HG03175 (cell line): Measurements from ENCODE around the gene RYR2.
"Not testable (repeated sequence)": the region's sequence is repeated elsewhere in the genome, so short reads cannot be mapped to it uniquely, and the experiment has no call there.

Experiments used
- ATAC-seq: cut with Tn5 transposase; IDR thresholded peaks from one replicate; pipeline ENCODE4 v1.9.1; 2021; ENCODE audit warnings: mild to moderate bottlenecking, moderate library complexity; ENCODE audit not compliant: unreplicated experiment

The RYR2 gene

DNA sequence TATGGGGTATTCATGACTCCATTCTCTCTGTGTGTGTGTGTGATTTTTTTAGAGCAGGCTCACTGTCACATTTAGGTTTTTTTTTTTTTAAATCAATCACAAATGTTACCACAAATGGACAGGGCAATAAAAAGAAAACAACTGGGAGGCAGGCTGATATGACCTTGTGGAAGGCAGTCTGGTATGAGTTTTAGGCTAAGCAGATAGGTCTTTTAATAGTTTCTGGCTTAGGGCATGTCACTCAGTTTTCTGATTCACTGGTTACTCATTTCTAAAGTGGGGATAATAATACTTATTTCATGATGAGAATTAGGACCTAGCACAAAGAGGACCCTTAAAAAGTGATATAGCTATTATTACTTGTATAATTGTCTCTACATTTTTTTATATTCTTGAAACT is 278.9 kb downstream of the RYR2 start:
- ATAC-seq: no peak

DNA sequence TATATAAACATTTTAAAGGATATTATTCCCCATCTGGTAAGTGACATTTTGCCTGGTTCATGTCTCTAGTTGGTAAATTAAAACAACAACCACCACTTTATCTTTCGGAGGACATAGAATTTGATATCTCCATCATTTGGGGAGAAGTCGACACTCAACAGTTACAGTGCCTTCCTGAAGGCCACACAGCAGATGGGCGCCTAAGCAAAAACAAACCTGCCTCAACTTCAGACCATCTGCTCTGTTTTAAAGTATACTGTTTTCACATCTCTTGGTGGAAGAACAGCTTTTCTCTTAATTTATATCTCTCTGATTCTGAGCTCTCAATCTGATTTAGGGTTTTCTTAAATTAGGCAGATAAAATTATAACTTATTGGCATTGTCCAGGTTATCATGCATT is 282.2 kb downstream of the RYR2 start:
- ATAC-seq: no peak

DNA sequence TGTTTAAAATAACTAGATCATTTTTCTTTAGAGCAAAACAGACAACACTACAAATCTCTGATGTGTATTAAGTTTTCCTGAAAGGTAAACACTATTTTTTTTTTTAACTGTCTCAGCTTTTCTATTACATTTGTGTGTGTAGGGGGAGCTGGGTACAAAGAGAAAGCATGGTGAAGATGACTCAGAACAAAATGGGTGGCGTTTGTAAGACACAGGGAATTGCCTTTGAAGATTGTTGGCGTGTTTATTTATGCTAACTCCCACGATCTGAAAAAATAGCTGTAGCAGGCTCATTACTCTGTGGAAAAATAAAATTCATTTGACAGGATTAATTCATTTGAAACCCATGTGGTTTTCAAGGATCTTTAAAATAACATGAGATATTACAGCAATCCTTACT is 285.1 kb downstream of the RYR2 start:
- no peak for ATAC-seq

DNA sequence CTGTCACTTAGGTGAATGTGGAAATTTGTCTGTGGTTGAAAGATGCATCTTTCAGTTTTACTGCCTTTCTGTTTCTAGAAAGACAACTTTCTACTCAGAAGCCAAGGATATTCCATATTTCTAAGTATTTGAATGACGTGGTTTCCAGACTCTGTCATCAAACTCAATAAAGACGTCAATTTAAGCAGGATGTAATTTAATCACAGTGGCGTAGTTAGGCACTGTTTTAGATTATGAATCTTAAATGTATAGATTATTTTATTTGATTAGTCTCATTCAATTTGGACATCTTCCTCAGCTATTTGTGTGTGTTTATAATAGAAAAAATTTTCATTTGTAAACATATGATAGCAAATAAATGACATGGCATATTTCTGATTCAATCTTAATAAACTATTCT is 298.9 kb downstream of the RYR2 start:
- ATAC-seq: no peak

DNA sequence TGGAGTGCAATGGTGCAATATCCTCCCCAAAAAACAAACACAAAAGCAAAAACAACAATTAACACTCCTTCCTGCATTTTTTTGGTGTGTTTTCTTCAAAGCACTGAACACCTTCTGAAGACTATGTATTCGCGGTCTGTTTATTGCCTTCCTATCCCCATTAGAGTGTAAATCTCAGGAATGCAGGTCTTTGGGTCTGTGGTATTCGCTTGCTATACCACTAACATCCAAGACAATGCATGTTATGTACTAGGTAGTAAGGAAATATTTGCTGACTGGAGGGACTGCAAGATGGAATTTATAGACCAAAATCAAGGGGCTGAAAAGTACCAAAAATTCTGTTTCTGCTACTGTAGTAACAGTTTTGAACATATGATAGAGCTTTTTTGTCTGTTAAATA is 299.4 kb downstream of the RYR2 start:
- ATAC-seq: no peak

DNA sequence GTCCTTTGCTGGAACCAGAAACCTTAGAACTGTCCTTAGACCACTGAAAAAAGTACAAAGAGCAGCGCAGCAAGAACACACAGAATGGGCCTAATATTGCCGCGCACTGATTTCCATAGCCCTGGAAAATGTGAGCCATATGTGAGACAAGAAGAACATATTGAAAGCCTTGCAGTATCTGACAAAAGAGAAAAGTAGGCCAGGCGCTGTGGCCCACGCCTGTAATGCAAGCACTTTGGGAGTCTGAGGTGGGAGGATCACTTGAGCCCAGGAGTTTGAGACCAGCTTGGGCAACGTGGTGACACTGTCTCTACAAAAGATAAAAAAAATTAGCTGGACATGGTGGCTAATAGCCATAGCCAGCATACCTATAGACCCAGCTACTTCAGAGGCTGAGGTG is 300.7 kb downstream of the RYR2 start:
- ATAC-seq: no peak

DNA sequence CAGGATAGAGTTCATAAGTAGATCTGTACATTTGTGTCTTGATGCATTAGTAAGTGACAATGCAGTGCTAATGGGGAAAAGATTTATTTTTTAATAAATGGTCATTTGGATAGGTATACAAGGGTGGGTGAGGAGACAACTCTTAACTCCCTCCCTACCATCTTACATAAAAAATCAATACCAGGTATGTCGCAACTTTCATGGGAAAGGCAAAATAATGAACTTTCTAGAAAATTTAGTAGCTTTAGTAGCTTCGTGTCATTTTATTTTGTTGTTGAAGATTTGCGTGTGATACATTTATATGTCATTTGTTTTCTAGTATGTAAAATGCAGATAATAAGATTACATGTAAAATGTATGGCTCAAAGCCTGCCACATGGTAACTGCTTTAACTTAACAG is 310.8 kb downstream of the RYR2 start:
- ATAC-seq: no peak

DNA sequence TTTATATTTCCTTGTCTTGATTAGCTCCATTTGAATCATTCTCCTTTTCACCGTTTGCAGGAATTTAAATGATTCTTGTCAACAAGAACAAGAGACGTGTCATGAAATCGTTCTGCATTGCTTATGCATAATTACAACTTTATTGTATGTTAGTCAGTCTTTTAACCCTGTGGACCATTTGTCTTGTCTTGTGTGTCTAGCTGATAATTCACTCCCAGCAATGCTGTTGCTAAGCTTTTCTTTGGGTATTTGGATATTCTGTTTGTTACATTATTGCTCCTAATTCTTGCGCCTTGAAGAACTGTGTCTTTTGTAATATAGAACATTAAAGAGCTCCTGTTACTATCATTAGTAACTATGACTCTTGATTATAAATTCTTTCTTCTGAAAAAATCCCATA is 311.9 kb downstream of the RYR2 start:
- ATAC-seq: no peak

DNA sequence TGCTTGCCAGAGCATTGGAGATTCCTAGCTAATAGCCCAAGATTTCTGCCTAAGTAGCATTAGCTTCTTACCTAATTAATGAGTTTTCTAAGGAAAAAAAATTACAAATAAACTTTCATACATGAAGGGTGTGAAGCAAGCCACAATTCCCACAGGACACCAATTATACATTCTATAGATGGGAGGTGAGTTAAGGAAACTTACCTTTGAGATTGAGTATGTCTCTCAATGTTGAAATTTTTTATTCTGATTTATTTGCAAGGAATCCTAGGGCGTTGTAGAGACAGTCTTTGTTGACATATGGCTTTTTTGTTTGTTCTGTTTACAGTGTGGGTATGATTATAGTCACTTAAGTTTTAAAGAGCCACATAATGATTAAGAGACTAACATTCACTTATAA is 313.0 kb downstream of the RYR2 start:
- ATAC-seq: no peak

DNA sequence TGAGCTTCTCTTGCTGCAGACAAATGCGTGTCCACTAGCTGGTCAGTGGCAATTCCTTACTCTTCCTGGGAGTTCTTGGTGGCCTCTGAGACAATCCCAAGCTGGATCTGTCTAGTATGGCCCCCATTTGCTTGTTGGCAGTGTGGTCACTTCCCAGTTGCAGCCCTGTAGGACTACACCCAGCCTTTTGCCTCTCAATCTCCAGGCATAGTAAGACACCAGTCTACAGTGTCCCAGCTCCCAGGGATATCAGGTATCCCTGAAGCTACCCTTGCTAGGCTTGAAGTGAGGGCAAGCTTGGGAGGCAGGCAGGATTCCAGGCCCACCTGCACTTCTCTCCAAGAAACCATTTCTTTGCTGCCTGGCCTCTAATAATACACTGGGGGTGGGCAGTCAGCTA is 316.6 kb downstream of the RYR2 start:
- ATAC-seq: no peak

DNA sequence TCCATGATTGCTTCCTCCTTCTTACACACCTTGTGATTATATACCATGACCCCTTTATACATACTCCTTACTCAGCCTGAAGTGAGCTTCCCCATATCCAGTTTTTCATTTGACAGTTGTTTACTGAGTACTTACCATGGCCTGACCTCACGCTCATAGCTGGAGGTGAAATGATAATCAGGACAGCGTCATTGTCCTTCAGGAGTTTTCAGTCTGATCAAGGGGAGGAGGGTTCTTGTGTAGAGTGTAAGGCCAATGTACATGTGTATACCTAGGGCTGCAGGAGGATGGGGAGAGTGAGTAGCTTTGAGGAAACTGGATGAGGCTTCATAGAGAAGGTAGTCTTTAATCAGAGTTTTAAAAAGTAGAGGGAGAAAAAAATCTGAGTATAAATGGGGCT is 325.8 kb downstream of the RYR2 start:
- no peak for ATAC-seq

DNA sequence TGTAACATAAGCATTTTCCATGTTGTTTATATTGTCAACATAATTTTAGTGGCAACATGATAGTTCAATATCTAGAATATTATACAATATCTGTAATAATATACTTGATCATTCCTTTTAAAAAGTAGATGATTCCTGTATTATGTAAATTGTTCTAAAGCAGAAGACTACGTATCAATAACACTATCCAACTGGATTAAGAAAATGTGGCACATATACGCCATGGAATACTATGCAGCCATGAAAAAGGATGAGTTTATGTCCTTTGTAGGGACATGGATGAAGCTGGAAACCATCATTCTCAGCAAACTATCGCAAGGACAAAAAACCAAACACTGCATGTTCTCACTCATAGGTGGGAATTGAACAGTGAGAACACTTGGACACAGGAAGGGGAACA is 329.5 kb downstream of the RYR2 start:
- not testable (repeated sequence) for ATAC-seq

DNA sequence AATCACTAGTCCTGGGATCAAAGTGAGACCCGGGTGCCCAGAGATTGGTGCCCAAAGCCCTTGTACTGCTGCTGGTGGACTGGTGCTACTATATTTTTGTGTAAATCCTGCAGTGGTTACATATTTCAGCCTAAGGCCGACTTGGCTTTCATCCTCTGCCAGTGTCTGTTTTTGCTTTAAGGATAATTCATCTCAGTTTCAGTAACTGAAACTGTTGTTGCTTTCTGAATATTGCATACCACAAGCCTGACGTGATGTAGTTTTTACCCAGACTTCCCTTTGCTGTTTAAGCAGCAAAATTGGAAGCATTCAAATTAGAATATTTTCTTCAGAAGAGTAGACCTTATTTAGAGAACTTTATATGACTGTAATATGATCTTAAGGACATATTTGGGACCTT is 341.8 kb downstream of the RYR2 start:
- no peak for ATAC-seq

DNA sequence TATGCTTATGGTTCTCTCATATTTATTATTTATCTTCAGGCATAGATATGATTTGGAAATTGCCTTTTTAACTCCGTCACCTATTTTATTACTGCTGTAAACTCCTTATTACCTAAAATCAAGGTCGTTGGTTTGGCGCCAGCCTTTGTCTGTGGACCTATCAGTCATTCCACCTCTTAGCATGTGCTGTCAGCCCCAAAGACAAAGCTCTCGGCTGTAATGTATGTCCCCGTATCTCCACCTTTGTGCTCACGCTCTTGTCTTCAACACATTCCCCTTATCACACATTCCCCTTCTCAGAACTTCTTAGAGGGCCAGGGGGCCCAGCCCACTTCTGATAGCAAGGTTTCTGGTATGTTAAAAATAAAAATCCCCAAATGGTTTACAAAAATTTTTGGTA is 342.2 kb downstream of the RYR2 start:
- ATAC-seq: no peak

DNA sequence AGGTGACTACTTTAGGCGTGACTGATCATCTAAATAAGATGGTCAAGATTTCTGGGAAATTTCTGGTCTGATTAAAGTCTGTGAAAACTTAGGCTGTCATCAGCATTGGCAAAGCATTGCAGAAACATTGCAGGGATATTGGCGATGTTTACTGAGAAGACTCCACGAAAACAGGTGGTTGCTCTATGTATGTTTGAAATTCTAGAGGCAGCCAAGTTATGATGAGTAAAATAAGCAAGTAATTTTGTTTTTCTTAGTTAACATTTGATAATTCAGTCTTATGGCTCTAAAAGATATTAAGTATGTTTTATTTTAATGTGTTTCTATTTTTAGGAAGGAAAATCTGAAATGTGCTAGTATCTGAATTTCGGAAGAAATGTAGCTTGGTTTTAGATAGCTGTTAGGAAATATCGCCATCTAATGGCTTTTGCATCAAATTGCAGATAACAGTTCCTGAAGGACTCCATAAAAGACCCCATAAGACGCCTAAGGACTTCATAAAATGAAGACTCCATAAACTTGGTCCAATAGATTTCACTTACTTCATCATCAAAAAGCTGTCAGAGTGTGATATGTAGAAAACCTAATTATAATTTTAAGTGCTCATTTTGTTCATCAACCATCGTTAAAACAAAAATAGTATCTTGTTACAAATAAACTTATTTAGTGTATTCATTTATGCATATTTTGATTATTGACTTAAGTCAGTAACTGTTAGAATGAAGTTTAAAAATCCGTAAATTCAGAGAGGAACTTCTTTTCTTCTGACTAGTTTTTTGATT is 344.6 kb downstream of the RYR2 start:
- ATAC-seq: no peak

DNA sequence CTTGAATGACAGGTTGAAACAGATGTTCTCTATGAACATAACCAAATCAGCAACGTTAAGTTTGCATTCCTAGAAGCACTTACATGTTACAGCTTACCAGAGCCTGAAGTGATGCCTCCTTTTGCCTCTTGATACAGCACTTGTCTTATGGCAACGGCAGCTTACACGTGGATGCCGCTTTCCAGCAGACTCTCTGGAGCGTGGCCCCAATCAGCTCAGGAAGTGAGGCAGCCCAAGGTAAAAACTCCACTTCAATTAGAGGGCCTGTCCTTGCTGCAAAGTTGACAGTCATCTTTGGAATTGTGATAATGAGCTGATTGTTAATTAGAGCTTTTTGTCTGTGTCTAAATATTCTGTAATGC is 345.1 kb downstream of the RYR2 start:
- no peak for ATAC-seq

DNA sequence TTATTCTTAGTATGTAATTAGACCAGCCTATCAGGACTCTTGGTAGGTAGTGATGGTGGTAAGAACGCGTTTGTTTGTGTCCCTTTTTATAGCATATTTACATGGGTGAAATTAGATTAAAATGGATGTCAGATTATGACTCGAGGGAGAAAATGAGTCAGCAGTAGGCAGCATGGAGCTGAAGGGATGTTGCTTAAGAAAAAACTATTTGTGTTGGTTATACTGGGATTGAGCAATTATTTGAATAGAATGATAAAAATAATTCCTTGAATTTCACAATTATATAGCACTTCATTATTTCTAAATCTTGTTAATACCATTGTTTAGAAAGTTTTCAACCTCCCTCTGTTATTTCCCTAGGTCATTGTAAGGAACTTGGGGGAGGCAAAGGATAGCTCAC is 348.8 kb downstream of the RYR2 start:
- no peak for ATAC-seq

DNA sequence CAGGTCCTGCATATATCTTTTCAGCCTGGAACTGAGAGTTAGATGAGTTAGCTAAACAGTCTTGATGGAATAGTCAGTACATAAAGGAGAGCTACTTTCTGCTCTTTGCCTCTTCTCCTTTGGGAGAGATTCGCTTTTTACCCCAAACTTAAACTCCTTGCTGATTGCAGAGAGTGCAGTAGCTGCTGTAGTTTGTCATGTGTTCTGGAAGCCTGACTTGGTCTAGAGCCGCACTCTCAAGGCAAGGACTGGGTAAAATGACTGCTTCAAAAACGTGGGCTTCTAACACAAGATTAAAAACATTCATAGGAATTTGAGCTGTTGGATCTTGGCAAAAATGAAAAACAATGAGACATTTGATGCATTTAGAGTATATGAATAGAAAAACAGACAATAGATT is 351.6 kb downstream of the RYR2 start:
- ATAC-seq: no peak

DNA sequence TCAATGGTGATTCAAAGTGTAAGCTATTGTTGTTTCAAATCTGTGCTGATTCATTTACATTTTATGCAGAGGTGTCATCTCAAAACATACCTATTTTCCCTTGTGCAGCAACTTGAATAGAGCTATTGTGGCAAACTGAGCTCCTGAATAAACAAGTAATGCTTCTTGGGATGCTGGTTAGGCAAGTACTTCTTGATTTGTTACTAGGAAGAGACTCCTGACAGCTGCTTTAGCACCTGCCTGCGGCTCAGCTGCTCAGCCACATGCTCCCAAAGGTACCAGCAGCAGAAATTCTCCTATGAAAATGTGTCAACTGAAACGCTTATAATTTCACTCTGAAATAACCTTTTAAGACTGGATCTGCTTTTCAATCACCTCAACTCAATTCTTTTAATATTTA is 352.3 kb downstream of the RYR2 start:
- no peak for ATAC-seq

DNA sequence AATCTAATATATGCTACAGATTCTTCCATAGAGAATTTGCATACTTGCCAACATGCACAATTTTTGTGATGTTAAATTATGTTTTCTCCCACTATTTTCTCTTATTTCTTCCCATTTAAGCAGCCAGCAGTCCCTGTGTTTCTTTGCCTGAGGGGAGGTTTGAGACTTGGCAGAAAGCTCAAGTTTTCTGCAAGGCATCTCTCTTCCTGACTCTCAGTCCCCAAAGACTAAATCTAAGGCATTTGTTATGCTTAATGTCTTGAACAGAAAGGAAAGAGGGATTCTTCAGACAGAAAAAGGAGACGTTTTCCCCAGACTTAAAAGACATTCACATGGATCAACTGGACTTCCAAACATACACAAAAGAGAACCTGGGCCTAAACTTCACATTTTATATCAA is 354.4 kb downstream of the RYR2 start:
- no peak for ATAC-seq

DNA sequence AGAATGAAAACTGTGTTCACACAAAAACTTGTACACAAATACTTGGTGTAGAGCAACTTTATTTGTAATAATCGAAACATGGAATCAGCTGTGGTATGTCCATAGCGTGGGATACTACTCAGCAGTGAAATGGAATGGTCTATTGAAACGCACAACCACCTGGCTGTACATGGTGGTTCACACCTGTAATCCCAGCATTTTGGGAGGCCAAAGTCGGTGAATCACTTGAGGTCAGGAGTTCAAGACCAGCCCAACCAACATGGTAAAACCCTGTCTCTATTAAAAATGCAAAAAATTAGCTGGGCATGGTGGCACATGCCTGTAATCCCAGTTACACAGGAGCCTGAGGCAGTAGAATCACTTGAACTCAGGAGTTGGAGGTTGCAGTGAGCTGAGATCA is 356.8 kb downstream of the RYR2 start:
- ATAC-seq: no peak

DNA sequence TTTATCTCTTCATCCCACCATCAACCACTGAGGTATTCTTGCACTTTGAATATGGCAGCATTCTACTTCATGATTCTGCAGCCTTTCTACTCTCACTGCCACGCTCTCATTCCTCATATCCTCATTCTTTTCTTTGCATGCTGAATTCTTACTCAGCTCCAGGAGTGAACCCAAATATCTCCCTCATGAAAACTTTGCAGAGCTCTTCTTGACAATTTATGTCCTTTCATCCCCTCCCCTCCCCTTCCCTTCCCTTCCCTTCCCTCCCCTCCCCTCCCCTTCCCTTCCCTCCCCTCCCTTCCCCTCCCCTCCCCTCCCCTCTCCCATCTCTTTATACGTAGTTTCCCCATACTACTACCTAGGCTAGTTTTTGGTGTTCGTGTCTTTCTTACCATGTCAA is 363.9 kb downstream of the RYR2 start:
- no peak for ATAC-seq

DNA sequence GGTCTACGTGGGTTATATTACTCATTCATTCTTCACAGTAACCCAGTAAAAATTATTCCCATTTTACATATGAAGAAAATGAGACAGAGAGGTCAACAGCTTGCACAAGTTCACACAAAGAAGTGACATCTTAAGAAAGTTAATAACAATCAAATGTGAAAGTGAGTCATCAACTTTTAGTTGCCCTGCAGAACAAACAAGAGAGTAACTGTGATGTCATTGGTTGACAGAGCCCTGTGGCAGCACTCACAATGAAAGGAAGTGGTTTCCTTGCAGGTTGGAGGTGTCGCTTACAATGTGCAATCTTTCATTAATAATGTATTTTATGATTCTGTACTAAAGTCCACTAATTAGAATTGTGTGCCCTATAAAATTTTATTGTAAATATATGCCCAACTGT is 369.6 kb downstream of the RYR2 start:
- peak; percentile 91 for ATAC-seq
